Nephron progenitor cell (in vitro differentiated cells): Measurements from ENCODE around the gene CLASP1.
A peak's percentile ranks its signal among the peaks of the same experiment; 100 is the strongest.

Experiments used
- DNase-seq: peaks from one replicate; pipeline ENCODE4 v3.0.0; 2021
- H3K27ac Mint-ChIP-seq: 2 replicates; pipeline ENCODE4 v1.8.0; 2021; ENCODE audit warnings: mild to moderate bottlenecking, moderate library complexity, mixed read lengths
- H3K27me3 Mint-ChIP-seq: 2 replicates; pipeline ENCODE4 v1.8.0; 2021; ENCODE audit warnings: mild to moderate bottlenecking, low read depth, mixed read lengths; ENCODE audit not compliant: poor library complexity
- H3K36me3 Mint-ChIP-seq: 2 replicates; pipeline ENCODE4 v1.8.0; 2021; ENCODE audit warnings: low read depth, mixed read lengths
- H3K4me1 Mint-ChIP-seq: 2 replicates; pipeline ENCODE4 v1.8.0; 2021; ENCODE audit warnings: mixed read lengths
- H3K4me3 Mint-ChIP-seq: 2 replicates; pipeline ENCODE4 v1.8.0; 2021; ENCODE audit warnings: mild to moderate bottlenecking, moderate library complexity, mixed read lengths
- H3K9me3 Mint-ChIP-seq: 2 replicates; pipeline ENCODE4 v1.8.0; 2021; ENCODE audit warnings: mild to moderate bottlenecking, moderate library complexity, mixed read lengths
- CTCF ChIP-seq: fragments of 200-600 bp; sonication (generic); IDR thresholded peaks from 2 replicates; pipeline ENCODE4 v1.5.0; 2021; ENCODE audit warnings: antibody characterized with exemption

The CLASP1 gene

GRCh38 chr2:121576263-121576662, 73.0 kb downstream of the CLASP1 start:
- H3K9me3 Mint-ChIP-seq: no peaks in the 10 kb centered on the region
- no peak overlapping the region for H3K27ac Mint-ChIP-seq
- H3K4me1 Mint-ChIP-seq: no peaks in the 10 kb centered on the region
- H3K27me3 Mint-ChIP-seq: no peaks in the 10 kb centered on the region
- H3K36me3 Mint-ChIP-seq: peaks cover 32% of the 10 kb centered on the region
- no peak for DNase-seq
- no peak overlapping the region for H3K4me3 Mint-ChIP-seq
- TF ChIP-seq CTCF: no peak

GRCh38 chr2:121575800-121576199, 73.5 kb downstream of the CLASP1 start:
- DNase-seq: no peak
- Mint-ChIP-seq H3K36me3 (peaks cover 32% of the 10 kb centered on the region), H3K27me3 (no peaks in the 10 kb centered on the region), H3K4me3 (no peak overlapping the region), H3K27ac (peak overlapping the region; percentile 78), H3K4me1 (peaks cover 2% of the 10 kb centered on the region), H3K9me3 (no peaks in the 10 kb centered on the region)
- no peak for TF ChIP-seq CTCF

- TF ChIP-seq CTCF: no peak
- DNase-seq: no peak
- no peaks in the 10 kb centered on the region for H3K27me3 Mint-ChIP-seq
- no peaks in the 10 kb centered on the region for H3K9me3 Mint-ChIP-seq
- peaks cover 46% of the 10 kb centered on the region for H3K4me1 Mint-ChIP-seq
- H3K27ac Mint-ChIP-seq: no peak overlapping the region
- no peak overlapping the region for H3K4me3 Mint-ChIP-seq
- H3K36me3 Mint-ChIP-seq: peaks cover 28% of the 10 kb centered on the region
Observed at GRCh38 chr2:121570667-121571055, 78.6 kb downstream of the CLASP1 start.

- H3K27ac Mint-ChIP-seq: no peak overlapping the region
- H3K4me1 Mint-ChIP-seq: peaks cover 51% of the 10 kb centered on the region
- H3K4me3 Mint-ChIP-seq: no peak overlapping the region
- no peaks in the 10 kb centered on the region for H3K27me3 Mint-ChIP-seq
- no peak for DNase-seq
- H3K9me3 Mint-ChIP-seq: peaks cover 4% of the 10 kb centered on the region
- peaks cover 28% of the 10 kb centered on the region for H3K36me3 Mint-ChIP-seq
- TF ChIP-seq CTCF: no peak
Observed at GRCh38 chr2:121570036-121570666, 79.1 kb downstream of the CLASP1 start.

GRCh38 chr2:121567957-121568409, 81.3 kb downstream of the CLASP1 start:
- H3K27me3 Mint-ChIP-seq: no peaks in the 10 kb centered on the region
- peaks cover 44% of the 10 kb centered on the region for H3K36me3 Mint-ChIP-seq
- H3K4me1 Mint-ChIP-seq: peaks cover 63% of the 10 kb centered on the region
- DNase-seq: no peak
- TF ChIP-seq CTCF: no peak
- H3K27ac Mint-ChIP-seq: peak overlapping the region; percentile 58
- H3K4me3 Mint-ChIP-seq: no peak overlapping the region
- H3K9me3 Mint-ChIP-seq: peaks cover 24% of the 10 kb centered on the region

GRCh38 chr2:121567452-121567851, 81.8 kb downstream of the CLASP1 start:
- Mint-ChIP-seq H3K27ac (peak overlapping the region; percentile 27), H3K36me3 (peaks cover 46% of the 10 kb centered on the region), H3K4me3 (no peak overlapping the region), H3K4me1 (peaks cover 65% of the 10 kb centered on the region), H3K9me3 (peaks cover 24% of the 10 kb centered on the region), H3K27me3 (no peaks in the 10 kb centered on the region)
- no peak for TF ChIP-seq CTCF
- DNase-seq: no peak
